GM18499 (cell line): ENCODE results near the gene C22orf15.

ENCODE experiments used
- ATAC-seq: cut with Tn5 transposase; IDR thresholded peaks from one replicate; pipeline ENCODE4 v1.9.1; 2021; ENCODE audit warnings: moderate number of reproducible peaks; ENCODE audit not compliant: insufficient read depth, unreplicated experiment

Gene C22orf15

DNA sequence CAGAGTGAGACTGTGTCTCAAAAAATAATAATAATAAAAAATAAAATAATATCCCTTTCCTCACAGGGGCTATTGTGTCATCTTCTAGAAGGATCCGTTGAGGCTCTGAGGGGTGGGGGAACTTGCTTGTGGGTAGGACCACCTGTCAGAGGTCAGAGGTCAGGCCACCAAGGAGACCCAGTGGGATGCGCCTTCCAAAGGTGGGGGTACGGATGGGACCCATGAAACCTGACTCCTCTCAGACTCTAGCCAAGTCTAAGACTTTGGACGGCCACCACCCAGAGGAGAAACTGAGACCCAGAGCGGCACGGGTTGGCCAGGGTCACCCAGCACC lies 9.5 kb downstream of the C22orf15 start:
- no peak for ATAC-seq

DNA sequence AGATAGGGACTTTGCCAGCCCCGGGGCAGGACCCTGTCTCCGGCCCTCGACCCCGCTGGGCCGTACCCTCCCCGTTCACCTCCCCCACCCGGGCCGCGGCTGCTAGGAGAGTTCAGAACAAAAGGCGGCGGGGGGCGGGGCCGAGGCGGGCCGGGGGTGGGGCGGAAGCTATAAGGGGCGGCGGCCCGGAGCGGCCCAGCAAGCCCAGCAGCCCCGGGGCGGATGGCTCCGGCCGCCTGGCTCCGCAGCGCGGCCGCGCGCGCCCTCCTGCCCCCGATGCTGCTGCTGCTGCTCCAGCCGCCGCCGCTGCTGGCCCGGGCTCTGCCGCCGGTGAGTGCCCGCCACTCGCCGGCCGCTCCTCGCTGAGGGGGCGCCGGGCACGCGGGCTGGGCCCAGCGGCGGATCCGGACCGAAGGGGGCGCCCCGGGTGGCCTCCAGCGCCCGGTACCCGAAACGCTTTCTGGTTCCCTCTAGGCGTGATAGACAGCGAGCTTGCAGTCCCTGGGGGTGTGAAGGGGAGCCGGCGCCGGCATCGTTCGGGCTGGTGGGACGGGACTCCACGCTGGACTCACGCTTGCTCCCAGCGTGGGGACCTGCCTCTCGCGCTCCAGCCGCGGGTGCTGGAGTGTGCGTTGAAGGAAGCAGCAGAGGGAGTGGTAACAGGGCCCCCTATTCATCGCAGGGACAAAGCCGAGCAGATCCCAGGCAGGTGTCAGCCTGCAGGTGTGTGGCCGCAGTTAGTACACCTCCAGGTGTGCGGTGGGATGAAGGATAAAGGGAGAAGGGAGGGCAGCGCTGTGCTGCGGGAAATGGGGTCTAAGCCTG lies 10.1 kb downstream of the C22orf15 start, which contains the start of gene MMP11:
TSS of gene MMP11 (plus strand) at position 201 of the 825 bp plus-strand sequence. CDS start at position 223, 22 bp downstream.
- no peak for ATAC-seq

DNA sequence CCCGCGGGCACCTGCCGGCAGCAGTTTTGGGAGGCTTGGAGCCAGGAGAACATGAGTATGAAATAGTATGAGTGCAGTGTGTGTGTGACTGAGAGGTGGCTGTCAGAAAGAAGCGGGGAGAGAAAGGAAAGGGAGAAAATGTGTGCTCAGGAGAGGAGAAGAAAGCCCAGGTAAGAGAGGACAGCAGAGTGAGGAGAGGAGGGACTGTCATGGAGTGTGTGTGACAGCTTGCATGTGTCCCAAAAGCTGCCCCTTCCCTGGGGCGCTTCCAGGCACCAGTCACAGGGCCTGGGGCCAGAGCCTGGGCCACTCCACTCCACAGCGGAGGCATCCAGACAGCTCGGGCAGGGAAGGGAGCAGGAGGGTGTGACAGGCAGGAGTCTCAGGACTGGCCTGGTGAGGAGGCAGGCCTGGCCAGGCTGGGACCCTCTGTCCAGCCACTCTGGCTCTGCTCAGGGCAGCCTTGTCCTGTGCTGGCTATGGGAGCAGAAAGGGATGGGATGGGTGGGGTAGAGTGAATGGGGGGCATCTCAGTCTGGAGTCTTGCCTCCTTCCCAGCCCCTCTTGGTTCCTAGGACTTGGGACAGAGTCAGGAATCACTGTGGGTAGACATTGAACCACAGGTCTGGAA lies 10.8 kb downstream of the C22orf15 start:
- ATAC-seq, result no peak

DNA sequence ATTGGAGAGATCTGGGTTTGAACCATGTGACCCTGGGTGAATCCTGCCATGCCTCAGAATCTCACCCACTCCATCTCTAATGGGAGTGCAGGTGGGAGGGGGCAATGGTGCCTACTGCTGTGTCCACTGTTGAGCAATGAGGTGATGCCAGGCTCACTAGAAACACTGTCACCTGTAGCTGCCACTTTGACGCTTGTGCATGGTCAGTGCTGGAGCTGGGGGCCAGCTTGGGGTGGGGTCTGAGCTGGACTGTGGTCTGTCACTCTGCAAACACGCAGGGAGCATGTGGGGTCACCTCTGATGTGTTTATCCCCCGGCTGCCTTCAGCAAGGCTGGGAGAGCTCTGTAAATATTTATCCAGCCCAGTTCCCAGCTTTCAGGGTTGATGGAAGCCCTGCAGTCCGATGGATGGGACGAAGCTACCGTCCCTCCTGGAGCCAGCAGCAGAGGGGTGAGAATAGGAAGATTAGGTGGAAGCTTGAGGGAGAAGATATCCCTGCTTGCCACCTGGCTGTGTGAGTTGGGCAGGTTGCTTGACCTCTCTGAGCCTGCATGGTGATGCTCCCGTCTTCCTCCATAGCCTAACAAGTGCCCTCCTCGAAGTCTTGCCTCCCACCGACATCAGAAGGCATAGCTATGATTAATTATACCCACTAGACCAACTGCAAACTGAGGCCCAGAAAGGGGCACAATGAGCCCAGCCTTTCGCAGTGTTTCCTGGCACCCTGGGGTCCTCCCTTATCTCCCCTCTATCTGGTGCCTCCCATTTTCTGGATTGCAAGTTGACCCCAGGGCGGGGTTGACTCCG lies 11.5 kb downstream of the C22orf15 start:
- no peak for ATAC-seq

DNA sequence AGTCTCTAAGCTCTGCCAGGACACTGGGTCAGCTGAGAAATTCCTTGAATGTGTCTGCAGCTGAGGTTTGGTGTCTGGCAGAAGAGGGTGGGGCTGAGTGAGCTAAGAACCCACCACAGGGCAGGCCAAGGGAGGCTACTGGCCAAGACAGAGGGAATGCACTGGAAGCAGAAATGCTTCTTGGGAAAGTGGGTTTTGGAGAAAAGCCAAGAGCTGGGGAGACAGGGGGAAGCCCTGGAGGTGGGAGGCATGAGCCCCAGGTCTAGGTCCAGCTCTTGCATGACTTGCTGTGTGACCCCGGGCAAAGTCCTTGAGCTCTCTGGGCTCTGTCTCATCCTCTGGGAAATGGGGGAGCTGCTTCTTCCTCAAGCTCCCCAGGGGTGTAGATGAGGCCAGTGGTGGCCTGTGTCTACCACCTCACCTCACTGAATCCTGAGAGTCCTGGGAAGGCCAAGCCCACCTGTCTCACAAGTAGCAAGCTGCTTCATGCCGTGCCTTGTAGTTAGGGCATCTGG lies 12.2 kb downstream of the C22orf15 start:
- ATAC-seq, result no peak

DNA sequence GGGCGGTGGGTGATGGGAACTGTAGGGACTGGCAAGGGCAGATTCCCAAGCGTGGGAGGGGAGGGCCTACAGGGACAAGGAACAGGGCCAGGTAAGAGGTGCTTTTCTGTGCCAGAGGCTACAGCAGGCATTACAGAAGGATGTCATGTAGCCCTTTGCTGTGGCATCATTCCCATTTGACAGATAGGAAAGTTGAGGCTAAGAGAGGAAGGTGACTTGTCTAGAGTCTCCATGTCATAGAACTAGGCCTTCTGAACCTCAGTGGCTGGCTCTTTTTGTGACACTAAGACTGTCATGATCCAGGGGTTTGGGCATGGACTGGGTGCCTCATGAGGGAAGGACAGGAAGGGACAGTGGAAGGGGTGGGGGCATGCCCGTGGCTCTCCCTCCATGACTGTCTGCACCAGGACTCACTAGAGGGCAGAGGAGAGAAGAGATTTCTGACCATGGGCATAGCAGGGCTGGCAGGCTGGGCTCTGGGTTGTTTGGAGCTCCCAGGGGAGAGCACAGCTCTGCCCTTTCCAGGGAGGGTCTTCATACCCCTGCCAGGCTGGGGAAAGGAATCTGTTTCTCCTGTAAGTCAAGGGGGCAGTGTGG lies 13.1 kb downstream of the C22orf15 start:
- ATAC-seq, result no peak

DNA sequence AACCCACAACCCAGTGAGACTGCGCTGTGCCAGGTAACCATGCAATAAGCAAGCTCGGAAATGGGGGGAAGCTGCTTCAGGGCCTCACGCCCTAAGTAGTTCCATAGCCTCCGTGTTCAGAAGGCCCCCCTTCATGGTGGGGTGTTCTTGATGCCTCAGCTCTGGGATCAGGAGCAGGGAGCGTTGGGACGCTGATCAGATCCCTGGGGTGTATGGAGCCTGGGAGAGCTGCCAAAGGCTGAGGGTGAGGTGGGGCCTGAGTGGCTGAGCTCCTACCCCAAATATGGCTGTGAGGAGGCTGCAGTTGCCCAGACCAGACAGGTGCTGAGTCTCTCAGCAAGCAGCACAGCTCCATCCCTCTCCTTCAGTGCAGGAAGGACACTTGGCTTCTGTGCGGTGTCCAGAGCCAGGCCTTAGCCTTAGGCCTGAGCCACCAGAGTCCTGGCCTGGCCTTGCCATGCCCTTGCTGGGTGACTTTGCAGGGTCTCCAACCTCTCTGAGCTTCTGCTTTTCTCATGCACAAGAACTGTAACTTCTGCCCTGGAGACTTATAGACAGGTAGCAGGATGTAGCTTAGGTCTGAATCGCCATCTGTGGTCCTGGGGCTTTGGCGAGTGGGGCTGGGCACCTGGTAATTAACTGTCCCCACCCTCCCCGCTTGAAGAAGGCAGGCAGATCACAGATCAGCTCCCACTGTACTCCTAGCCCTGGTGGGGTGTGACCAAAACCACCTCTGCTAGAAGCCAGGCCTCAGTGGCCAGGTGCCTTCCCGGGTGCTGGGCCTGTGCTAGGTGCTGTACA lies 15.2 kb downstream of the C22orf15 start:
- ATAC-seq, result no peak

DNA sequence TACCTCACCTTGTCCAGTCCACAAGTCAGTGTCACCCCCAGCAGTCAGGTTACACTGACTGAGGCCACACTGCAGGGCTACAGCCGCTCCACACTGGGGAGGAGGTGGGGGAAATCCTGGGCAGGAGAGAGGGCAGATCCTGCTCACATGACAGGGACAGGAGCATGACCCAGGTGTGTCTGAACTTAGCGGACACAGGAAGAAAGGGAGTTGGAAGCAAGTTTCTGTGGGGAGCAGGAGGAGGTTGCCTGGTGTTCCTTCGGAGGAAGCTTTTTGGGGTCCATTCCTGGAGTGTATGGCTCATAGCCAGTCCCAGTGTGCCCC lies 15.7 kb downstream of the C22orf15 start:
- ATAC-seq, result no peak

DNA sequence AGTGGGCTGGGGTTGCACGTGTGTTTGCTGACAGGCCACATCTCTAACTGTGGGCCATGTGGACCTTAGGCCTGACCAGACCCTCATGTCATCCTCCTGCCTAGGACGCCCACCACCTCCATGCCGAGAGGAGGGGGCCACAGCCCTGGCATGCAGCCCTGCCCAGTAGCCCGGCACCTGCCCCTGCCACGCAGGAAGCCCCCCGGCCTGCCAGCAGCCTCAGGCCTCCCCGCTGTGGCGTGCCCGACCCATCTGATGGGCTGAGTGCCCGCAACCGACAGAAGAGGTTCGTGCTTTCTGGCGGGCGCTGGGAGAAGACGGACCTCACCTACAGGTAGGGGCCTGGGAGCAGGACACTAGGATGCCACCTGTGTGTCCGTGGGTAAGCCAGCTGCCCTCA lies 16.3 kb downstream of the C22orf15 start:
- ATAC-seq, result no peak

DNA sequence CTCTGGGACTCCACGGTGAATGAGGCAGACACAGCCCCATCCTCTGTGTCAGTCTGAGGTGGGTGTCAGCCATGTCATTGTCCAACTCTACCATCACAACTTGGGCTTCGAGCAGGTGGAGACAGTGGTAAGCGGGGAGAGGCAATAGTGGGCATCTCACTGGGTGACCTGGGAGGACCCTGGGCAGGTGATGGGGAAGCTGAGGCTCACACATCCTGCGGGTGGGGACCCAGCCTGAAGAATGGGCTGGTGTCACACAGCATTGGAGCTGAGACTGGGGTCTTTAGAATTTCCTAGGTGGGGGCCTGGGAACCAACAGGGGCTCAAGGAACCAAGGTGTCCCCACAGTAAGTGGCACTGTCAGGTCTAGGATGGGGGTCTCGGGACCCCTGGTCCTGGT lies 16.9 kb downstream of the C22orf15 start:
- ATAC-seq, result no peak

DNA sequence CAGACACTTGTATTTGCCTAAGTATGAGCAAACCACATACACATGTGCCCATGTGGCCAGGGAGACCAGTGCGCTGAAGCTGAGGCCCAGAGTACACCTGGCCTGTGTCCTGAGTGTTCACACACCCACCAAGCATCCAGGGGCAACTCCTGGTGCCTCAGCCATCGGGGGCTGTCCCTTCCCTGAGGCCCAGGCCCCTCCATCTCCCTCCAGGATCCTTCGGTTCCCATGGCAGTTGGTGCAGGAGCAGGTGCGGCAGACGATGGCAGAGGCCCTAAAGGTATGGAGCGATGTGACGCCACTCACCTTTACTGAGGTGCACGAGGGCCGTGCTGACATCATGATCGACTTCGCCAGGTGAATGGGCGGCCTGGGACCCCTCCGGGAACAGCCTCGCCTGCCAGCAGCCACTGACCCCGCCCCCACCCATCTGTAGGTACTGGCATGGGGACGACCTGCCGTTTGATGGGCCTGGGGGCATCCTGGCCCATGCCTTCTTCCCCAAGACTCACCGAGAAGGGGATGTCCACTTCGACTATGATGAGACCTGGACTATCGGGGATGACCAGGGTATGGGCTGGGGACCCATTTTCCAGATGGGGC lies 17.5 kb downstream of the C22orf15 start:
- no peak for ATAC-seq

DNA sequence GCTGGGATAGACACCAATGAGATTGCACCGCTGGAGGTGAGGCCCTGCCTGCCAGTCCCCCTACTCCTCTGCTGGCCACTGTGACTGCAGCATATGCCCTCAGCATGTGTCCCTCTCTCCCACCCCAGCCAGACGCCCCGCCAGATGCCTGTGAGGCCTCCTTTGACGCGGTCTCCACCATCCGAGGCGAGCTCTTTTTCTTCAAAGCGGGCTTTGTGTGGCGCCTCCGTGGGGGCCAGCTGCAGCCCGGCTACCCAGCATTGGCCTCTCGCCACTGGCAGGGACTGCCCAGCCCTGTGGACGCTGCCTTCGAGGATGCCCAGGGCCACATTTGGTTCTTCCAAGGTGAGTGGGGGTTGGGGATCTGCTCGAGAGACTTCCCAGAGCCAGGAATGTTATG lies 18.3 kb downstream of the C22orf15 start:
- ATAC-seq, result no peak

DNA sequence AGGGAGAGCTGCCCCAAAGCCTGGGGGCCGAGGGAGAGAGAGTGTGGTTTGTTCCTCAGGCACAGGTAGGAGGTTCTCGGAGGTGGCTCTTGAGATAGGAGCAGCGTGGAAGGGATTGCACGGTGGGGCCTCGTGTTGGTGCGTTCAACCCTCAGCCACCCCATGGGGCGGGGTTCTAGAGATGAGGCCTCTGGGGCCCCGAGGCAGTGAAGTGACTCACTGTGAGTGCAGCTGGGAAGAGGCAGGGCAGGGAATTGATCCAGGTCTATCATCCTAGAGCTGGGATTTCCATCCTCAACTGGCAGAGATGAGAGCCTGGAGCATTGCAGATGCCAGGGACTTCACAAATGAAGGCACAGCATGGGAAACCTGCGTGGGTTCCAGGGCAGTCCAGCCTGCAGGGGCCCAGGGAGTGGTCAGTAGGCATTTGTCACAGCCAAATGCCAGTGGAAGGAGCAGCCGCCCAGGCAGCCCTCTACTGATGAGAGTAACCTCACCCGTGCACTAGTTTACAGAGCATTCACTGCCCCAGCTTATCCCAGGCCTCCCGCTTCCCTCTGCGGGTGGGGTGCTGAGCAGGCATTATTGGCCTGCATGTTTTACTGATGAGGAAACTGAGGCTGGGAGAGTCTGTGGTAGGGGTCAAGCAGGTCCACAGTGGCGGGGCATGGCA lies 18.9 kb downstream of the C22orf15 start:
- ATAC-seq, result no peak

DNA sequence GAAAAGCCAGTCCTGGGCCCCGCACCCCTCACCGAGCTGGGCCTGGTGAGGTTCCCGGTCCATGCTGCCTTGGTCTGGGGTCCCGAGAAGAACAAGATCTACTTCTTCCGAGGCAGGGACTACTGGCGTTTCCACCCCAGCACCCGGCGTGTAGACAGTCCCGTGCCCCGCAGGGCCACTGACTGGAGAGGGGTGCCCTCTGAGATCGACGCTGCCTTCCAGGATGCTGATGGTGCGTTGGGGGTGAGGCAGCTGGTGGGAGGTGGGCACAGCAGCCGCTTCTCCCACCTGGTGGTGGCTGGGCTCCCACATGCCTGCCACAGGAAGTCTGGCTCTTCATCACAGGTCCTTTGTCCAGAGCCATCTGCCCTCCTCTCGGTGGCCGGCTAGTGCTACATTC lies 19.5 kb downstream of the C22orf15 start:
- no peak for ATAC-seq

DNA sequence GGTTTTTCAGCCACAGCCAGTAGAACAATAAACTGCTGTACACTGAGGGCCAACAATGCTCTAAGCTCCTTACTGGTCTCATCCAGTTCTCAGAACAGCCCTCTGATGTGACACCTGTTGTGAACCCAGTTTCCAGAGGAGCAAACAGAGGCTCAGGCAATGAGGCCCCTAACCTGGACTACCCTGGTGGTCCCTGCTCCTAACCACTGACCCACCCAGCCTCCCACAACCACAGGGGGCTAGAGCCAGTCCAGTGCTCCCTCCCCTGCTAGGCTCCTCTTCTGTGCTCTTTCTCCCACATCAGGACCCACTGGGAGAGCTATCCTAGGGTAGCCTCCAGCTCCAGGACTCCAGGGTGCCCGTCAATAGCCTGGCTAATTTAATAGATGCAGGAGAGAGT lies 19.9 kb downstream of the C22orf15 start:
- no peak for ATAC-seq

DNA sequence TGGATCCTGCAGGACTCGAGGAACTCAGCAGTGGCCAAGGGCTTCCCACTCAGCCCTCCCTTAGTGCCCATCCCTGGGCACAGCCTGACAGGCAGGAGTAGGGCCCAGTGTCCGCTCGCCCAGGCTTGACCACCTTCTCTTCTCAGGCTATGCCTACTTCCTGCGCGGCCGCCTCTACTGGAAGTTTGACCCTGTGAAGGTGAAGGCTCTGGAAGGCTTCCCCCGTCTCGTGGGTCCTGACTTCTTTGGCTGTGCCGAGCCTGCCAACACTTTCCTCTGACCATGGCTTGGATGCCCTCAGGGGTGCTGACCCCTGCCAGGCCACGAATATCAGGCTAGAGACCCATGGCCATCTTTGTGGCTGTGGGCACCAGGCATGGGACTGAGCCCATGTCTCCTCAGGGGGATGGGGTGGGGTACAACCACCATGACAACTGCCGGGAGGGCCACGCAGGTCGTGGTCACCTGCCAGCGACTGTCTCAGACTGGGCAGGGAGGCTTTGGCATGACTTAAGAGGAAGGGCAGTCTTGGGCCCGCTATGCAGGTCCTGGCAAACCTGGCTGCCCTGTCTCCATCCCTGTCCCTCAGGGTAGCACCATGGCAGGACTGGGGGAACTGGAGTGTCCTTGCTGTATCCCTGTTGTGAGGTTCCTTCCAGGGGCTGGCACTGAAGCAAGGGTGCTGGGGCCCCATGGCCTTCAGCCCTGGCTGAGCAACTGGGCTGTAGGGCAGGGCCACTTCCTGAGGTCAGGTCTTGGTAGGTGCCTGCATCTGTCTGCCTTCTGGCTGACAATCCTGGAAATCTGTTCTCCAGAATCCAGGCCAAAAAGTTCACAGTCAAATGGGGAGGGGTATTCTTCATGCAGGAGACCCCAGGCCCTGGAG lies 20.7 kb downstream of the C22orf15 start:
- ATAC-seq, result no peak

DNA sequence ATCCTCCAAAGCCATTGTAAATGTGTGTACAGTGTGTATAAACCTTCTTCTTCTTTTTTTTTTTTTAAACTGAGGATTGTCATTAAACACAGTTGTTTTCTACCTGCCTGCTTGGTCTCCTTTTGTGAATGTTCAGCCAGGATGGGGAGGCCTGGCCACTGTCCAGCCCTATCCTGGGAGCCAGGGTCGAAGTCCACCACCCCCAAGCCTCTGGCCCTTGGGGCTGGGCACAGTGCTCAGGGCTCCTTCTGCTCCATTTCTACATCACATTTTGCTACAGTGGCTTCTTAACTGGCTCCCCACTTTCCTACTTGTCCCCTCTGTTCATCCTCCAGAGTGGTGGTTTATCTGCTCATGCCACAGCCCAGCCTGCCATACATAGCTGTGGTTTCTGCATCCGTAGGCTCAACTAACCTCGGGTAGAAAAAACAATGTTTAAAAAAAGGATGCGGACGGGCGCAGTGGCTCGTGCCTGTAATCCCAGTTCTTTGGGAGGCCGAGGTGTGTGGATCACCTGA lies 21.5 kb downstream of the C22orf15 start:
- ATAC-seq, result no peak

DNA sequence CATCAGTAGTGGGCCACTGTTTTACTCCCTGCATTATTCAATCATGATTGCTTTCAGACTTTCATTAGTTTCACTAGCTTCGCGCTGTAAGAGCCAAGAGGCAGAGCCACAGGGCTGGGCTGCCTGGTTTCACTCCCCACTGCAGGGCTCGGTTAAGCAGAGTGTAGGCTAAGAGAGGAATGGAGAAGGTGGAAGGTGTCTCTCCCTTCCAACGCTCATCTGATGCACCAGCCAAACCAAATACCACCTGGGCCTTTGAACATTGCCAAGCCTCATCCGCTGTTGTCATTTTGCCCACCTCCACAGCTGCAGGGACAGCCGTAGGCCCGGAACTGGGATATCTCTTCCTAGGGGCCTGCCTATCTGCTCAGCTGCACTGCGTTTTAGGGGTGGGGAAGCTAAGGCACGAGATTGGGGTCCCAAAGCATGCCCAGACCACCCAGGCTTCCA lies 23.5 kb downstream of the C22orf15 start:
- no peak for ATAC-seq
